Adrenal gland (tissue), 5 donors: Measurements from ENCODE around the gene LAMB4.

Experiments
- POLR2A ChIP-seq, 2 donors: fragments of 450-650 bp; IDR thresholded peaks; one replicate each; pipeline ENCODE4 v1.6.1; 2017; ENCODE audit warnings: antibody characterized with exemption in 2 of 2, mild to moderate bottlenecking in 2 of 2, moderate library complexity in 1 of 2
- TF ChIP-seq, protein P1 (sequence below), 6 experiments: fragments of 450-650 bp in 4 of 6; fragments of 200-600 bp in 2 of 6; sonication (generic) in 1 of 6; IDR thresholded peaks; 1 replicate in 5 of 6; 2 replicates in 1 of 6; pipeline versions ENCODE4 v1.5.1 to v1.8.0; 2016 to 2021; ENCODE audit warnings: antibody characterized with exemption in 6 of 6, mild to moderate bottlenecking in 2 of 6, moderate library complexity in 1 of 6
- donor health status: DM: no; HTN: no; CAD: no.

DNA sequence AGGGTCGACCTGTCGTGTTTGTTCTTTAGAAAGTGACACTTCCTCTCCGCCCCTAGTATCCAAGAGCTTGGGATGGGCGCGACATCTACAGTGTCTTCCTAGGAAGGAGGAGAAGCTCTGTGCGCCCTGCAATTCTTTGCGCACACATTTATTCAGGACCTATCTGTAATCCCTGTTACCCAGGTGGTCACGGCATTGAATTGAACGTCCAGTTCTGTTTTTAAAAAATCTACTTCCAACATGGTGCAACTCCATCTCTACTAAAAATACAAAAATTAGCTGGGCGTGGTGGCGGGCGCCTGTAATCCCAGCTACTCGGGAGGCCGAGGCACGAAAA, 126.6 kb downstream of the LAMB4 start:
- TF ChIP-seq, protein P1, sequence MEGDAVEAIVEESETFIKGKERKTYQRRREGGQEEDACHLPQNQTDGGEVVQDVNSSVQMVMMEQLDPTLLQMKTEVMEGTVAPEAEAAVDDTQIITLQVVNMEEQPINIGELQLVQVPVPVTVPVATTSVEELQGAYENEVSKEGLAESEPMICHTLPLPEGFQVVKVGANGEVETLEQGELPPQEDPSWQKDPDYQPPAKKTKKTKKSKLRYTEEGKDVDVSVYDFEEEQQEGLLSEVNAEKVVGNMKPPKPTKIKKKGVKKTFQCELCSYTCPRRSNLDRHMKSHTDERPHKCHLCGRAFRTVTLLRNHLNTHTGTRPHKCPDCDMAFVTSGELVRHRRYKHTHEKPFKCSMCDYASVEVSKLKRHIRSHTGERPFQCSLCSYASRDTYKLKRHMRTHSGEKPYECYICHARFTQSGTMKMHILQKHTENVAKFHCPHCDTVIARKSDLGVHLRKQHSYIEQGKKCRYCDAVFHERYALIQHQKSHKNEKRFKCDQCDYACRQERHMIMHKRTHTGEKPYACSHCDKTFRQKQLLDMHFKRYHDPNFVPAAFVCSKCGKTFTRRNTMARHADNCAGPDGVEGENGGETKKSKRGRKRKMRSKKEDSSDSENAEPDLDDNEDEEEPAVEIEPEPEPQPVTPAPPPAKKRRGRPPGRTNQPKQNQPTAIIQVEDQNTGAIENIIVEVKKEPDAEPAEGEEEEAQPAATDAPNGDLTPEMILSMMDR (IDR thresholded peaks at IDR 0.05), result no peak
- TF ChIP-seq POLR2A (IDR thresholded peaks at IDR 0.05), result no peak
